ENCODE measurements around the gene PRF1.

DNA sequence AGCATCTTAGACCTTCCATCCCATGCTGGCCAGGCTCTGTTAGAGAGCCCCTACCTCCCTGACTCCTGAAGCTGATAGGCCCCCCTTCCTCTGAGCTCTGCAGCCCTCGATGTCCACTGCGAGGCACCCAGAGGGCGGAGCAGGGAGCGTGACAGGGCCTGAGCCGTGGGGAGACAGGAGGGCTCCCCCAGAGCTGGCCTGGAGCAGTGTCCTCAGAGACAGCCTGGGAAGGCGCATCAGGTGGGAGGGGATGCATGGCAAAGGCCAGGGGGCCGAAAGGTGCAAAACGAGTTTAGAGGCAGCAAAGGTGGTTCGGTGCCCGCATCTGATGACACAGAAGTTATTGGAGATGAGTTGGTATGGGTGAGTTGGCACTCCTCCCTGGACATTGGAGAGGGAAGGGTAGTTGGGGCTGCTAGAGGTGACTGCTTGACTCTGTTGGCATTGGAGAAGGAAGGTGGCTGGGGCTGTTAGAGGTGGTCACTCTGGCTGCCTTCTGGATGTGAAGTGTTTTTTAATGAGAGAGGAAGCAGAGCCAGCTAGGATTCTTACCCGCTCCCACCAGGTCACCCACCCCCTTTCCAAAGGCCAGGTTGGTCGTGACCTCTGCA, 53.1 kb downstream of the PRF1 start:
- TF ChIP-seq, protein P1, sequence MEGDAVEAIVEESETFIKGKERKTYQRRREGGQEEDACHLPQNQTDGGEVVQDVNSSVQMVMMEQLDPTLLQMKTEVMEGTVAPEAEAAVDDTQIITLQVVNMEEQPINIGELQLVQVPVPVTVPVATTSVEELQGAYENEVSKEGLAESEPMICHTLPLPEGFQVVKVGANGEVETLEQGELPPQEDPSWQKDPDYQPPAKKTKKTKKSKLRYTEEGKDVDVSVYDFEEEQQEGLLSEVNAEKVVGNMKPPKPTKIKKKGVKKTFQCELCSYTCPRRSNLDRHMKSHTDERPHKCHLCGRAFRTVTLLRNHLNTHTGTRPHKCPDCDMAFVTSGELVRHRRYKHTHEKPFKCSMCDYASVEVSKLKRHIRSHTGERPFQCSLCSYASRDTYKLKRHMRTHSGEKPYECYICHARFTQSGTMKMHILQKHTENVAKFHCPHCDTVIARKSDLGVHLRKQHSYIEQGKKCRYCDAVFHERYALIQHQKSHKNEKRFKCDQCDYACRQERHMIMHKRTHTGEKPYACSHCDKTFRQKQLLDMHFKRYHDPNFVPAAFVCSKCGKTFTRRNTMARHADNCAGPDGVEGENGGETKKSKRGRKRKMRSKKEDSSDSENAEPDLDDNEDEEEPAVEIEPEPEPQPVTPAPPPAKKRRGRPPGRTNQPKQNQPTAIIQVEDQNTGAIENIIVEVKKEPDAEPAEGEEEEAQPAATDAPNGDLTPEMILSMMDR (IDR thresholded peaks at IDR 0.05), result no peak
- TF ChIP-seq EP300 (IDR thresholded peaks at IDR 0.05), result no peak
